ENCODE results near the gene BEST1. TPM values are rescaled to one million over a fixed set of nuclear protein-coding genes. Genes with fewer than 3 reads are reported as not detected.

Gene BEST1
- total RNA-seq, 1 experiment from 2014 or later, result 0.81 TPM

- H3K79me2 ChIP-seq (ENCODE audit: low read depth), result no peaks in the 10 kb centered on the region
- no TSS peak for BruUV-seq (replicated peaks)
- H3K27me3 ChIP-seq (ENCODE audit: insufficient read depth, low read depth), result no peaks in the 10 kb centered on the region
- no peaks in the 10 kb centered on the region for H3F3A ChIP-seq (ENCODE audit: insufficient read depth, low read depth)
- no peak overlapping the region for H2AFZ ChIP-seq
- no peaks in the 10 kb centered on the region for H3K36me3 ChIP-seq (ENCODE audit: low read depth)
- no peaks in the 10 kb centered on the region for H3K9me2 ChIP-seq (ENCODE audit: insufficient read depth)
- no peaks in the 10 kb centered on the region for H4K20me1 ChIP-seq (ENCODE audit: insufficient read depth)
- TF ChIP-seq CTCF (conservative IDR thresholded peaks at IDR 0.05) (no peak), EZH2 (IDR thresholded peaks at IDR 0.05; ENCODE audit: low read depth) (no peak)
- H3K4me1 ChIP-seq (replicated peaks; ENCODE audit: insufficient read depth), result 0 out of 2 replicates have a peak, but pooled peaks cover under 1% of the 10 kb centered on the region
- H3K27ac ChIP-seq, result no peak overlapping the region
- no peak overlapping the region for H3K4me2 ChIP-seq
- no peaks in the 10 kb centered on the region for H3K9me3 ChIP-seq (ENCODE audit: insufficient read depth, low read depth)
- DNase-seq, result no peak
- intact Hi-C loops (cut with micrococcal nuclease; ENCODE audit: unreplicated experiment), result no loop called here
- POLR2A ChIA-PET (ENCODE audit: unreplicated experiment), result interaction anchor here (0.6 to 0.7 kb wide), 2 partner anchors 41 to 64 kb away, joined by 3 to 12 read pairs; no protein-coding TSS in a partner anchor
- CTCF ChIA-PET, result interaction anchor here (0.5 to 0.6 kb wide), 2 partner anchors 126 to 178 kb away, joined by 3 read pairs; no protein-coding TSS in a partner anchor
- no peak overlapping the region for H3K4me3 ChIP-seq
Observed at GRCh38 chr11:61928606-61929005, 21.5 kb upstream of the BEST1 start.

- intact Hi-C loops (cut with micrococcal nuclease; ENCODE audit: unreplicated experiment), result no loop called here
- no peaks in the 10 kb centered on the region for H3F3A ChIP-seq (ENCODE audit: insufficient read depth, low read depth)
- no peaks in the 10 kb centered on the region for H3K27me3 ChIP-seq (ENCODE audit: insufficient read depth, low read depth)
- ChIA-PET POLR2A (ENCODE audit: unreplicated experiment) (no interaction called here), CTCF (no interaction called here)
- no peaks in the 10 kb centered on the region for H3K9me3 ChIP-seq (ENCODE audit: insufficient read depth, low read depth)
- DNase-seq, result no peak
- H3K36me3 ChIP-seq (ENCODE audit: low read depth), result no peaks in the 10 kb centered on the region
- H2AFZ ChIP-seq, result no peak overlapping the region
- H3K4me1 ChIP-seq (replicated peaks; ENCODE audit: insufficient read depth), result no peaks in the 10 kb centered on the region
- H3K9me2 ChIP-seq (ENCODE audit: insufficient read depth), result no peaks in the 10 kb centered on the region
- H3K4me2 ChIP-seq, result no peak overlapping the region
- H3K4me3 ChIP-seq, result no peak overlapping the region
- no peak overlapping the region for H3K27ac ChIP-seq
- no TSS peak for BruUV-seq (replicated peaks)
- no peak for TF ChIP-seq EZH2 (IDR thresholded peaks at IDR 0.05; ENCODE audit: low read depth)
- no peak for TF ChIP-seq CTCF (conservative IDR thresholded peaks at IDR 0.05)
- H4K20me1 ChIP-seq (ENCODE audit: insufficient read depth), result no peaks in the 10 kb centered on the region
- H3K79me2 ChIP-seq (ENCODE audit: low read depth), result no peaks in the 10 kb centered on the region
Observed at GRCh38 chr11:61930933-61931332, 19.2 kb upstream of the BEST1 start.

GRCh38 chr11:61935861-61936260 lies 14.3 kb upstream of the BEST1 start:
- Histone ChIP-seq H4K20me1 (ENCODE audit: insufficient read depth) (no peaks in the 10 kb centered on the region), H3F3A (ENCODE audit: insufficient read depth, low read depth) (peaks cover 5% of the 10 kb centered on the region; the same call in 1 of the 2 replicates), H3K4me1 (replicated peaks; ENCODE audit: insufficient read depth) (no peaks in the 10 kb centered on the region), H3K27ac (no peak overlapping the region), H3K9me3 (ENCODE audit: insufficient read depth, low read depth) (peaks cover 13% of the 10 kb centered on the region), H3K79me2 (ENCODE audit: low read depth) (no peaks in the 10 kb centered on the region), H3K9me2 (ENCODE audit: insufficient read depth) (no peaks in the 10 kb centered on the region), H3K36me3 (ENCODE audit: low read depth) (no peaks in the 10 kb centered on the region), H3K4me2 (no peak overlapping the region), H3K4me3 (no peak overlapping the region), H2AFZ (no peak overlapping the region), H3K27me3 (ENCODE audit: insufficient read depth, low read depth) (no peaks in the 10 kb centered on the region)
- TF ChIP-seq CTCF (conservative IDR thresholded peaks at IDR 0.05), result no peak
- TF ChIP-seq EZH2 (IDR thresholded peaks at IDR 0.05; ENCODE audit: low read depth), result no peak
- POLR2A ChIA-PET (ENCODE audit: unreplicated experiment), result no interaction called here
- DNase-seq, result no peak
- no TSS peak for BruUV-seq (replicated peaks)
- CTCF ChIA-PET, result no interaction called here
- intact Hi-C loops (cut with micrococcal nuclease; ENCODE audit: unreplicated experiment), result no loop called here

Measured in PC-9 (cell line).